IMR-90 (cell line): ENCODE measurements around the gene RCAN2. TPM values are rescaled to one million over a fixed set of nuclear protein-coding genes. Genes with fewer than 3 reads are reported as not detected.

ENCODE experiments used
- ATAC-seq: fragments of 200-7000 bp; cut with Tn5 transposase; 2 replicates; pipeline ENCODE4 v1.9.1; 2020; ENCODE audit warnings: low read depth, mild to moderate bottlenecking, moderate library complexity
- BruUV-seq: library from RNA; stranded (reverse); fragments of 400-500 nt; replicated peaks from 2 replicates; lab custom pipeline; 2021; lab: Mats Ljungman, UMichigan
- CTCF ChIA-PET: fragments of 300-600 bp; formaldehyde crosslinking; extraction: SDS; loops from one replicate; lab custom pipeline; 2021; ENCODE audit warnings: antibody characterized with exemption; lab: Yijun Ruan, JAX
- POLR2A ChIA-PET: fragments of 300-600 bp; sonication (Branson Sonifier 250); formaldehyde crosslinking; loops from one replicate; lab custom pipeline; 2022; ENCODE audit warnings: antibody characterized with exemption; ENCODE audit not compliant: unreplicated experiment; lab: Charles Lee
- DNase-seq: peaks from one replicate; pipeline ENCODE4 v3.0.0; 2013
- H2AFZ ChIP-seq: replicated peaks from 2 replicates; pipeline ENCODE3; 2013; ENCODE audit warnings: low read length, mild to moderate bottlenecking; ENCODE audit not compliant: poor library complexity
- H2AK5ac ChIP-seq: 2 replicates; pipeline ENCODE4 v1.6.1; 2013; ENCODE audit warnings: low read depth, low read length, inconsistent platforms
- H2AK9ac ChIP-seq: replicated peaks from 2 replicates; pipeline ENCODE3; 2013; ENCODE audit warnings: mild to moderate bottlenecking, low read depth, low read length, moderate library complexity; ENCODE audit not compliant: poor library complexity
- H2BK120ac ChIP-seq: 2 replicates; pipeline ENCODE4 v1.6.1; 2013; ENCODE audit warnings: low read depth, low read length, inconsistent platforms
- H2BK15ac ChIP-seq: 3 replicates; pipeline ENCODE4 v1.6.1; 2013; ENCODE audit warnings: low read depth, low read length, inconsistent platforms
- H2BK20ac ChIP-seq: 2 replicates; pipeline ENCODE4 v1.6.1; 2013; ENCODE audit warnings: low read depth, mild to moderate bottlenecking, inconsistent platforms, low read length, moderate library complexity
- H2BK5ac ChIP-seq: 2 replicates; pipeline ENCODE4 v1.6.1; 2013; ENCODE audit warnings: mild to moderate bottlenecking, low read depth, low read length, inconsistent platforms; ENCODE audit not compliant: poor library complexity, severe bottlenecking
- H3K14ac ChIP-seq: replicated peaks from 2 replicates; pipeline ENCODE4 v1.6.1; 2013; ENCODE audit warnings: low read depth, low read length, inconsistent platforms
- H3K18ac ChIP-seq: 2 replicates; pipeline ENCODE4 v1.6.1; 2013; ENCODE audit warnings: low read depth, low read length, control low read depth
- H3K23ac ChIP-seq: 2 replicates; pipeline ENCODE4 v1.6.1; 2013; ENCODE audit warnings: low read depth, low read length, inconsistent platforms
- H3K27ac ChIP-seq: 2 replicates; pipeline ENCODE4 v1.5.1; 2013; ENCODE audit warnings: mild to moderate bottlenecking, control low read depth, low read length; ENCODE audit not compliant: insufficient read depth
- H3K27me3 ChIP-seq: 2 replicates; pipeline ENCODE4 v1.6.1; 2013; ENCODE audit warnings: low read length; ENCODE audit not compliant: control insufficient read depth, insufficient read depth
- H3K36me3 ChIP-seq: 2 replicates; pipeline ENCODE4 v1.6.1; 2013; ENCODE audit warnings: low read length, mixed read lengths; ENCODE audit not compliant: control insufficient read depth, insufficient read depth
- H3K4ac ChIP-seq: 2 replicates; pipeline ENCODE4 v1.6.1; 2013; ENCODE audit warnings: low read depth, low read length, inconsistent platforms
- H3K4me1 ChIP-seq: 2 replicates; pipeline ENCODE4 v1.6.1; 2013; ENCODE audit warnings: low read length, mixed read lengths; ENCODE audit not compliant: control insufficient read depth, insufficient read depth
- H3K4me2 ChIP-seq: 2 replicates; pipeline ENCODE4 v1.6.1; 2013; ENCODE audit warnings: low read depth, mild to moderate bottlenecking, control low read depth, low read length, moderate library complexity
- H3K4me3 ChIP-seq: 2 replicates; pipeline ENCODE4 v1.5.1; 2013; ENCODE audit warnings: low read depth, mild to moderate bottlenecking, control low read depth, low read length, moderate library complexity; ENCODE audit not compliant: insufficient read depth
- H3K56ac ChIP-seq: 2 replicates; pipeline ENCODE4 v1.6.1; 2013; ENCODE audit warnings: low read length, inconsistent platforms; ENCODE audit not compliant: insufficient read depth; ENCODE audit errors: extremely low read depth
- H3K79me1 ChIP-seq, 2 experiments: 2 replicates each; pipeline ENCODE4 v1.6.1; 2013; ENCODE audit warnings: low read length in 2 of 2, inconsistent platforms in 1 of 2, low read depth in 1 of 2
- H3K9ac ChIP-seq: 2 replicates; pipeline ENCODE4 v1.6.1; 2013; ENCODE audit warnings: low read depth, low read length, control low read depth
- H3K9me1 ChIP-seq: 2 replicates; pipeline ENCODE4 v1.6.1; 2013; ENCODE audit warnings: low read length, inconsistent platforms; ENCODE audit not compliant: insufficient read depth
- H3K9me3 ChIP-seq: 2 replicates; pipeline ENCODE4 v1.6.1; 2013; ENCODE audit warnings: low read length; ENCODE audit not compliant: control insufficient read depth, insufficient read depth
- H4K20me1 ChIP-seq: 2 replicates; pipeline ENCODE4 v1.6.1; 2013; ENCODE audit warnings: low read length, inconsistent platforms; ENCODE audit not compliant: insufficient read depth
- H4K5ac ChIP-seq: 2 replicates; pipeline ENCODE4 v1.6.1; 2013; ENCODE audit warnings: mild to moderate bottlenecking, low read depth, low read length, control low read depth
- H4K8ac ChIP-seq, 2 experiments: 2 replicates each; pipeline ENCODE4 v1.6.1; 2013; ENCODE audit warnings: low read depth in 2 of 2, low read length in 2 of 2, control low read depth in 1 of 2, inconsistent platforms in 1 of 2
- H4K91ac ChIP-seq: 2 replicates; pipeline ENCODE4 v1.6.1; 2013; ENCODE audit warnings: low read depth, low read length, inconsistent platforms; ENCODE audit not compliant: insufficient read depth
- MAFK ChIP-seq: IDR thresholded peaks from 2 replicates; pipeline ENCODE4 v1.6.1; 2012; ENCODE audit warnings: low read depth, low read length, improper control_type of control experiment
- USF2 ChIP-seq: fragments of 150-350 bp; IDR thresholded peaks from 2 replicates; pipeline ENCODE4 v1.6.1; 2017; ENCODE audit warnings: mild to moderate bottlenecking, antibody characterized with exemption, low read length, low read depth
- WGBS, 2 experiments: methylation state at CpG; one replicate each; pipeline versions ENCODE4 v1.1.5 to v1.1.7; 2013; ENCODE audit warnings: missing lambda C conversion rate in 2 of 2; ENCODE audit not compliant: insufficient read length in 1 of 2; ENCODE audit errors: extremely low coverage in 2 of 2; 5-methylcytosine and 5-hydroxymethylcytosine counted together
- dilution Hi-C: fragments of 300-500 bp; cut with HindIII; formaldehyde crosslinking; loops from one replicate; pipeline ENCODE4 v1.14.3; 2018; ENCODE audit warnings: low sequenced_read_pairs; ENCODE audit not compliant: unreplicated experiment
- in situ Hi-C: fragments of 300-500 bp; cut with MboI; formaldehyde crosslinking; loops from 3 replicates; pipeline ENCODE4 v1.14.3; 2019; ENCODE audit warnings: low sequenced_read_pairs, inconsistent platforms, mixed read lengths
- intact Hi-C: fragments of 100-400 bp; cut with micrococcal nuclease; formaldehyde crosslinking; loops from 2 replicates; pipeline ENCODE4 v1.10.0; 2022
- polyA plus RNA-seq, 3 experiments: library from polyadenylated mRNA; depleted of rRNA; stranded (reverse); fragments of >200 nt; gene quantifications; 2 replicates each; pipeline ENCODE4 v1.2.3, GENCODE V29; 2012; ENCODE audit warnings: low replicate concordance in 1 of 3
- total RNA-seq: library from RNA; depleted of rRNA; stranded (reverse); fragments of >200 nt; gene quantifications from 2 replicates; pipeline ENCODE4 v1.2.3, GENCODE V29; 2012

Gene RCAN2
- total and polyA plus RNA-seq, 2 of the 4 experiments (the other 2 are of a cell fraction) = 1.3 to 1.8 TPM

- no peaks in the 10 kb centered on the region for H4K20me1 ChIP-seq
- no peak overlapping the region for H3K23ac ChIP-seq
- in situ Hi-C loops (no loop called here), dilution Hi-C loops (no loop called here), intact Hi-C loops (no loop called here)
- no peak overlapping the region for H3K4ac ChIP-seq
- H2AK5ac ChIP-seq = no peak overlapping the region
- no peak overlapping the region for H3K18ac ChIP-seq
- no peaks in the 10 kb centered on the region for H3K27me3 ChIP-seq
- CTCF ChIA-PET = interaction anchor here (1.2 kb wide), 1 partner anchor 10 kb away, joined by 5 read pairs; no protein-coding TSS in a partner anchor
- H2BK120ac ChIP-seq = no peak overlapping the region
- H3K14ac ChIP-seq = no peak overlapping the region
- no peak overlapping the region for H2BK15ac ChIP-seq
- DNase-seq (no peak), ATAC-seq (no peak)
- no peak overlapping the region for H4K5ac ChIP-seq
- no peak overlapping the region for H2AFZ ChIP-seq
- BruUV-seq = no TSS peak
- no peak for TF ChIP-seq USF2
- TF ChIP-seq MAFK = peak; percentile 75
- H4K8ac ChIP-seq = no peak overlapping the region
- H3K36me3 ChIP-seq = no peaks in the 10 kb centered on the region
- H3K9me1 ChIP-seq = no peaks in the 10 kb centered on the region
- POLR2A ChIA-PET = no interaction called here
- H2BK20ac ChIP-seq = no peak overlapping the region
- no peak overlapping the region for H2AK9ac ChIP-seq
- no peak overlapping the region for H3K27ac ChIP-seq
- H4K91ac ChIP-seq = no peak overlapping the region
- H3K4me2 ChIP-seq = no peak overlapping the region
- H2BK5ac ChIP-seq = no peak overlapping the region
- H3K9ac ChIP-seq = no peak overlapping the region
- no peaks in the 10 kb centered on the region for H3K79me1 ChIP-seq
- no CpG with 5 or more reads among the region's 2 CpGs for WGBS, 2 experiments
- no peaks in the 10 kb centered on the region for H3K4me1 ChIP-seq
- no peak overlapping the region for H3K4me3 ChIP-seq
- H3K9me3 ChIP-seq = no peaks in the 10 kb centered on the region
- no peak overlapping the region for H3K56ac ChIP-seq
Measured at GRCh38 chr6:46291880-46292279, 199.4 kb downstream of the RCAN2 start.
